ENCODE results near the gene GIMAP5.

- no peak for TF ChIP-seq CTCF (IDR thresholded peaks at IDR 0.05; ENCODE audit: low read length)
- no peak for TF ChIP-seq EZH2 (IDR thresholded peaks at IDR 0.05; ENCODE audit: borderline replicate concordance, low read length)
Measured at GRCh38 chr7:150723467-150723866, 13.8 kb upstream of the GIMAP5 start.

Data from OCI-LY1 (cell line).